ENCODE measurements around the gene FAM131A.
A peak's percentile ranks its signal among the peaks of the same experiment; 100 is the strongest.

The FAM131A gene

DNA sequence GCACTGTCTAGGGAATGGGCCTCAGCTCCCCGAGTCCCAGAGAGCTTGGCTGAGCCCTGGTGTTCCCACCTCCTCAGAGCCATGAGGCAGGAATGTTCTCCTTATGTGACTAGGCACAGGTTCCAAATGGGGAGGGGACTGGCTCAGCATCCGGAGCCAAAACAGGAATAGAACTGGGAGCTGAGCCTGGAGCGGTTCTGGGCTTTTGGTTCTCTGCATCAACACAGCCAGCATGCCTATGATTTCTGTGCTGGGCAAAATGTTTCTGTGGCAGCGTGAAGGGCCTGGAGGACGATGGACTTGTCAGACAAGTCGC, at the start of gene FAM131A:
FAM131A (plus strand) TSS at position 202 of the 316 bp plus-strand sequence; CDS start at position 233, 31 bp downstream.
- no peak for DNase-seq

DNA sequence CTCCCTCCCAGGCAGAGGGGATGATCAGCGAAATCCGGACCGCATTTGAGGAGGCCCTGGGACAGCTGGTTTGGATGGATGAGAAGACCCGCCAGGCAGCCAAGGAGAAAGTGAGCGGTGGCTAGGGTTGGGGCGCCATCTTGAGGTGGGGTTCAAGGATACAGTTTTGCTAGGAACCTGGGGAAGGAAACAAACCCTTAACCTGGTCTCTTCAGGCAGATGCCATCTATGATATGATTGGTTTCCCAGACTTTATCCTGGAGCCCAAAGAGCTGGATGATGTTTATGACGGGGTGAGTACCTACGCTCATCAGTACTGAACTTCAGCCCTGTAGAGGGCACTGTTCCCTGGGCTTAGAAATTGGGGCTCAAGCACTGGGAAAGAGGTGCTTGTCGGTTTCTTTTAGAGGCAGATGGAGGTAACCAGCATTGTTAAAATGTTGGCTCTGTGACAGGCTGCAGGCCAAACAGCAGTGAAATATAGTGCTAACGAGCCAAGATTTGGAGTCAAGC, 47.9 kb upstream of the FAM131A start:
- DNase-seq = peak; percentile 43

DNA sequence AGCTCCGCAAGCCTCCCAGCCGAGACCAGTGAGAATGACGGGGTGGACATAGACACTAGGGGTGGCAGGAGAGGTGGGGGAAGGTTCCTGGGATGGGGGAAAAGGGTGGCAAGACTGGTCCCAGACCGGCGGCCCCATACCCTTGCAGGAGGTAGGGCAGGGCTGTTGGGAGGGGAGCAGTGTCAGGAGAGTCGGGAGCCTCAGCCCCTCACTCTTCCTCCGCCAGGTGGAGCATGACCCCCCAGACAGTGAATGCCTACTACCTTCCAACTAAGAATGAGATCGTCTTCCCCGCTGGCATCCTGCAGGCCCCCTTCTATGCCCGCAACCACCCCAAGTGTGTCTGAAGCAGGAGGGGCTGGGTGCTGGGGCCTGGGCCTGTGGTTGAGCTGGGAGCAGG, 47.1 kb upstream of the FAM131A start:
- no peak for DNase-seq

GRCh38 chr3:184291044-184291737, 46.2 kb upstream of the FAM131A start:
- no peak for DNase-seq

- DNase-seq = no peak
Measured at GRCh38 chr3:184291738-184292445, 45.5 kb upstream of the FAM131A start.

GRCh38 chr3:184295771-184296170, 41.6 kb upstream of the FAM131A start:
- no peak for DNase-seq

DNA sequence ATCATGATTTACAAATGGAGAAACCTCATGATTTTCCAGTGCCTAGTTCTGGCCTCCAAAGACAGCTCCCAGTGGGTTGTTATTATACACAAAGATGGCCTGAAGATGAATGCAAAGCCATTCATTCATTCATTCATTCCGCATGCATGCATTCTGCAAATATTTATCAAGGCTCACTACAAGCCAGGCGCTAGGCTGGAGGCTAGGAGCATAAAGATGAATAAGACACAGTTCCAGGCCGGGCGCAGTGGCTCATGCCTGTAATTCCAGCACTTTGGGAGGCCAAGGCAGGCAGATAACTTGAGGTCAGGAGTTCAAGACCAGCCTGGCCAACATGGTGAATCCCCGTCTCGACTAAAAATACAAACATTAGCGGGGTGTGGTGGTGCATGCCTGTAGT, 40.8 kb upstream of the FAM131A start:
- no peak for DNase-seq

GRCh38 chr3:184298759-184299487, 38.5 kb upstream of the FAM131A start, which contains the start of gene PSMD2:
Gene PSMD2 (plus strand): TSS chr3:184299241. CDS start chr3:184299267, 26 bp downstream.
- peak; percentile 93 for DNase-seq

DNA sequence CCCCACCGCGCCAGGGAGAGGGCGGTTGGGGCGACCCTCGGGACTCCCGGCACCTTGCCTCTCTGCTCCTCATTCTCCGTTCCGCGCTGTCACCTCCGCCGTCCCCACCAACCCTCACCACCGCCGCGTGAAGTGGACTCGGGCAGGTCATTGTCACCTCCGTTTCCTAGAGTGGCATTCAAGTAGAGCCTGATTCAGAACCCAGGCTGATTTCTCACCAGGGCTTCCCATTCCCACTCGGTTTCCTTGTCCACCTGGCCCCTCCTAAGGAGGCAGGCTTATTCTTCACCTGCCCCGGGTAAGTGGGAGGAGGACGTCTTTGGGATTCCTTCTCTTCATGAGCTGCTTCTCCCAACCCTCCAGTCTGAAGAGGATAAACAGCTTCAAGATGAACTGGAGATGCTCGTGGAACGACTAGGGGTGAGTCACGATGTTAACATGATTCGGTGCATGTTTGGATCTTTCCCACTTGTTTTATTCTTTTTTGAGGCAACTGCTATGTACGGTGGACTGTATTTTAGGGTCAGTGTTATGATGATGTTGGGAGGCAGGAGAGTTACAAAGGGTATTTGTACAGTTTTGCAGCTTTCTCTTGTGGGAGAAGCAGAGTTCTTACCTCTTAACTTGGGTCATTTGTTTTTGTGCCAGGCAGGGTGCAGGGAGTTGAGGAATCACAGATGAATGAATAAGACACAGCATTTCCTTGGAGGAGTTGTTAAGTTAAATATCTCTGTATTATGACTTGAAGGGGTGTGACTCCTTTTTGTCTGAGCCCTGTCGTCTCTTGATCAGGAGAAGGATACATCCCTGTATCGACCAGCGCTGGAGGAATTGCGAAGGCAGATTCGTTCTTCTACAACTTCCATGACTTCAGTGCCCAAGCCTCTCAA, 37.7 kb upstream of the FAM131A start:
- no peak for DNase-seq

DNA sequence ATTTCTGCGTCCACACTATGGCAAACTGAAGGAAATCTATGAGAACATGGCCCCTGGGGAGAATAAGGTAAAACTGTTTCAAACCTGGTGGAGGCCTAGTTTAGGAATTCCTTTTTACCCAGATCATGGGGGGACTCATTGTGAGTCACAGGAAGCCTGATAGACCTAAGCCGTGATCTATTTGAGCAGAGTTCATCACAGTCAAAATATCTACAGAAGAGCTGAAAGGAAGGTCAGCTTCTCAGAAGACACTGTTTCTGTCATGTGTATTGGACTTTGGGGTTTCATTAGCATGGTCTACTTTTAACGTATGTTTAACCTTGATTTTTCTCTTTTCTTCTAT, 37.1 kb upstream of the FAM131A start:
- DNase-seq = no peak

- DNase-seq = no peak
Measured at GRCh38 chr3:184305577-184305976, 31.8 kb upstream of the FAM131A start.

DNA sequence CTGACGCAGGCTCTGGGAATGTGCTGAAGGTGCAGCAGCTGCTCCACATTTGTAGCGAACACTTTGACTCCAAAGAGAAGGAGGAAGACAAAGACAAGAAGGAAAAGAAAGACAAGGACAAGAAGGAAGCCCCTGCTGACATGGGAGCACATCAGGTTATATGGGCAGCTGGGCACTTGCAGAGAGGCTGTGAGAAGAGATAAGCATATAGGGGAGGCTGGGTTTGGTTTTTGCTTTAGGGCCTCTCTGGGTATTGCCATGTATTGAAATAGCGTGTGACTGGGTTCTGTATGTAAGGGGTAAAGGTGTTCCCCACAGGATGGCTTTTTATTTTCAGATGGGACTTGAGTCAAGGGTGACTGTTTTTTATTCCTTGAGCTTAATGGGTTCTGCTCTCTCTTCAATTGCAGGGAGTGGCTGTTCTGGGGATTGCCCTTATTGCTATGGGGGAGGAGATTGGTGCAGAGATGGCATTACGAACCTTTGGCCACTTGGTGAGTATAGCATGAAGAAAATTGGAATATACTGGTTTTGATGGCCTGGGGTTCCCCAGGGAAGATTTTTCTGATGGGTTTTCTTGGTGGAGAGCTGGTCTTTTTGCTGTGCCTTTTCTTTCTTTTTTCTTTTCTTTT, 30.9 kb upstream of the FAM131A start:
- no peak for DNase-seq

DNA sequence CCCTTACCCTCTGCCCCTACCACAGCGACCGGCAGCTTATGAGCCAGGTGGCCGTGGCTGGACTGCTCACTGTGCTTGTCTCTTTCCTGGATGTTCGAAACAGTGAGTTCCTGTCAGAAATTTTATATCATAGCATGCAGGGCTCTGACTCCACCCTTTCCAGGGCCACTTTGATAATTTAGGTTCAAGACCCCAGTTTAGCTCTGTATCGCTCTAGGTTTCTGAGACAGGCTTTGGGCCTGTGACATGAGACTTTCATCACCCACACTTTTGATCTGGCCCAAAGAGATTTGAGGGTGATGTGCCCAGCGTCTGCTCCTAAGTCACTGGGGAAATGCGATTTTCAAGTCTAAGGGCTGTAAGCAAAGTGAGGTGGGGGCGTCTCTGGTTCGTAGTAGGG, 29.5 kb upstream of the FAM131A start:
- DNase-seq = no peak

DNA sequence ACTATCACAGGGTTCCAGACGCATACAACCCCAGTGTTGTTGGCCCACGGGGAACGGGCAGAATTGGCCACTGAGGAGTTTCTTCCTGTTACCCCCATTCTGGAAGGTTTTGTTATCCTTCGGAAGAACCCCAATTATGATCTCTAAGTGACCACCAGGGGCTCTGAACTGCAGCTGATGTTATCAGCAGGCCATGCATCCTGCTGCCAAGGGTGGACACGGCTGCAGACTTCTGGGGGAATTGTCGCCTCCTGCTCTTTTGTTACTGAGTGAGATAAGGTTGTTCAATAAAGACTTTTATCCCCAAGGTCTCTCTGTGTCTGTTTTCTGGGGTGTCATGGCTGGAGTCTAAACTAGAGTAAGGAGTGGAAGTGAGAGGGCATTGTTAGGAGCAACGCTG, 28.7 kb upstream of the FAM131A start:
- DNase-seq = no peak

DNA sequence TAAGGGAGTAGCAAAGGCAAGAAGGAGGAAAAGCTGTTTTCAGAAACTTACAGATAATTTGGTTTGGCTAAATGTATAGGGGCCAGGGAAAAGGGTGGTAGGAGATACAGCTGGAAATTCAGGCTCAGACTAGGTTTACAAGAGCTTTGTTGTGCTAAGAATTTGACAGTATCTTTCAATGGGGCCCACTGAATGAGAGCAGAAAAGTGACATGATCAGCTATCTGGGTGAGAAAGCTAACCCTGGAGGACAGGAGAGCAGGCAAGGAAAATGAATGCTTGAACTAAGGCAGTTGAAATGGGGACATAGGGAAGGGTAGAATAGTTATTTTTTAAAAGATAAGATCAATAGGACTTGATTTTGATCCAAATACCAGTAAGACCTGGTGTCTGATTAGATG, 25.8 kb upstream of the FAM131A start:
- DNase-seq = no peak

DNA sequence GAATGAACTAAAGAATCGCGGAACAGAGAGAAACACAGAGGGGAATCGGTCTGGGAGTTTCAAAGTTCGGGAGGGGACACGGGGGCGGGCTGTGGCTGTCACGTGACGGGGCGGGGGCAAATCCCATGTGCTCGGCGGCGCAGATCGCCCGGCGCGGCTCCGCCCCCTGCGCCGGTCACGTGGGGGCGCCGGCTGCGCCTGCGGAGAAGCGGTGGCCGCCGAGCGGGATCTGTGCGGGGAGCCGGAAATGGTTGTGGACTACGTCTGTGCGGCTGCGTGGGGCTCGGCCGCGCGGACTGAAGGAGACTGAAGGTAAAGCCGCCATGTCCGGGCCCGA, 23.1 kb upstream of the FAM131A start, which contains the start of gene EIF4G1:
EIF4G1 (plus strand) TSS at position 244 of the 337 bp plus-strand sequence. CDS start 1,191 bp downstream, outside the sequence.
- peak; percentile 94 for DNase-seq

- peak; percentile 45 for DNase-seq
Measured at GRCh38 chr3:184314700-184315542, 22.5 kb upstream of the FAM131A start.

DNA sequence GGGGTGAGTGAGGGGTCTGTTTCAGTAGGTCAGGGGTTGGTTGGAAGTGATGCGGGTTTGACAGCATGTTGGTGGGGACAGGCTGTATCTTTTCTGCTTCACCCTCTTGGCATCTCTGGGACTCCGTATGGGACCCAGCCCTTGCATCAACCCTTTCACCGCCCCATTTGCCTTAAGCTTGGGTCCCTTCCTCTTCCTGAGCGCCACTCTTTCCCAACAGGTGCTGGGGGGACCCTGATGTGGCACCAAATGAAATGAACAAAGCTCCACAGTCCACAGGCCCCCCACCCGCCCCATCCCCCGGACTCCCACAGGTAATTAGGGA, 21.9 kb upstream of the FAM131A start:
- no peak for DNase-seq

GRCh38 chr3:184315871-184316661, 21.3 kb upstream of the FAM131A start:
- DNase-seq = no peak

DNA sequence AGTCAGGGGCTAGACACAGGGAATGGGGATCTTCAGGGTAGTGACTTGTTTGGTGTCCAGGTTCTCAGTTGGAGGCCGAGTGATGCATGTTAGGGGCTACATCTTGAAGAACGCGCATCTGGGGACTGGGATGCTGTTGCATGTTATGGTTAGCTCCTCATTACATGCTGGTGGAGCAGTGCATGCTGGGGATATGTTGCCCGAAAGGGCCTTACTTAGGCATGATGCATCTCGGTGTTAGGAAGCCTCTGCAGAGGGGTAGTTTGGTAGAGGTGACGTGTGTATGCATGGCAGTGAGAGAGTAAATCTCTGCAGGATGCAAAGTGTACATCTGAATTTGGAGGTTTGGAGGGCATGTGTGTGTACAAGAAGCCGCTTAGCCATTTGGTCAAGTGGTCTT, 20.6 kb upstream of the FAM131A start:
- no peak for DNase-seq

DNA sequence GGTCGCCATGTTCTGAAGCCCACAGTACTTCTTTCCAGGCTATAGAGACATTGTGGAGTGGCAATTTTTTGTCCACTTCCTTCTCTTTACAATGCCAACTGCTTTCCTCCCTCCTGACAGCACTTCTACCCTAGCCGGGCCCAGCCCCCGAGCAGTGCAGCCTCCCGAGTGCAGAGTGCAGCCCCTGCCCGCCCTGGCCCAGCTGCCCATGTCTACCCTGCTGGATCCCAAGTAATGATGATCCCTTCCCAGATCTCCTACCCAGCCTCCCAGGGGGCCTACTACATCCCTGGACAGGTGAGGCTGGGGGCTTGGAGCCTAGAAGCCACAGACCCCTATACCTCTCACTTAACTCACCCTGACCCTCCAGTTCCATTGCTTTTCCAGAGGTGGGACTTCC, 20.2 kb upstream of the FAM131A start:
- DNase-seq = no peak

Measured in NCI-H1092 treated with DMSO at 0.1 percent for 48 hours (cell line).